Fibroblast of lung (primary cell): Measurements from ENCODE around the gene LAP3. TPM values are rescaled to one million over a fixed set of nuclear protein-coding genes. Genes with fewer than 3 reads are reported as not detected.
A peak's percentile ranks its signal among the peaks of the same experiment; 100 is the strongest.

ENCODE experiments used
- DNase-seq, 2 donors: peaks; one replicate each; pipeline versions ENCODE4 v3.0.0 to v3.0.0-alpha.2; 2010; ENCODE audit warnings: low read depth in 2 of 2
- H2AFZ ChIP-seq: 2 replicates; pipeline ENCODE4 v1.5.1; 2012; ENCODE audit warnings: low read length, control low read depth, inconsistent platforms
- H3K27ac ChIP-seq: 2 replicates; pipeline ENCODE4 v1.5.1; 2011; ENCODE audit warnings: low read length, control low read depth; ENCODE audit not compliant: insufficient read depth
- H3K27me3 ChIP-seq: 2 replicates; pipeline ENCODE4 v1.5.1; 2011; ENCODE audit warnings: mild to moderate bottlenecking, low read length; ENCODE audit not compliant: control insufficient read depth, insufficient read depth
- H3K36me3 ChIP-seq: 2 replicates; pipeline ENCODE4 v1.5.1; 2011; ENCODE audit warnings: low read length; ENCODE audit not compliant: control insufficient read depth, insufficient read depth
- H3K4me1 ChIP-seq: 2 replicates; pipeline ENCODE4 v1.5.1; 2011; ENCODE audit warnings: low read length; ENCODE audit not compliant: control insufficient read depth, insufficient read depth; ENCODE audit errors: extremely low read depth
- H3K4me2 ChIP-seq: 2 replicates; pipeline ENCODE4 v1.5.1; 2011; ENCODE audit warnings: low read length, control low read depth; ENCODE audit not compliant: insufficient read depth; ENCODE audit errors: extremely low read depth
- H3K4me3 ChIP-seq, 4 experiments: fragments of 200-600 bp in 1 of 4; sonication (generic) in 1 of 4; replicated peaks in 1 of 4; 2 replicates each; pipeline ENCODE4 v1.5.1; 2011 to 2016; ENCODE audit warnings: low read length in 4 of 4, low read depth in 3 of 4, mild to moderate bottlenecking in 3 of 4, control low read depth in 2 of 4, inconsistent platforms in 1 of 4, mixed read lengths in 1 of 4; ENCODE audit not compliant: insufficient read depth in 1 of 4; ENCODE audit errors: control extremely low read depth in 1 of 4
- H3K79me2 ChIP-seq: 2 replicates; pipeline ENCODE4 v1.5.1; 2012; ENCODE audit warnings: mild to moderate bottlenecking, low read length, inconsistent platforms; ENCODE audit not compliant: control insufficient read depth, insufficient read depth
- H3K9ac ChIP-seq: 2 replicates; pipeline ENCODE4 v1.5.1; 2011; ENCODE audit warnings: mild to moderate bottlenecking, low read length, control low read depth; ENCODE audit not compliant: insufficient read depth
- H3K9me3 ChIP-seq: 2 replicates; pipeline ENCODE4 v1.5.1; 2012; ENCODE audit warnings: low read depth, low read length; ENCODE audit not compliant: control insufficient read depth, insufficient read depth
- H4K20me1 ChIP-seq: 2 replicates; pipeline ENCODE4 v1.5.1; 2011; ENCODE audit warnings: low read length; ENCODE audit not compliant: control insufficient read depth, insufficient read depth; ENCODE audit errors: extremely low read depth
- CTCF ChIP-seq, 2 donors: IDR thresholded peaks in 1 of 2; conservative IDR thresholded peaks in 1 of 2; 1 replicate in 1 of 2; 2 replicates in 1 of 2; pipeline ENCODE4 v1.5.1; 2011 to 2012; ENCODE audit warnings: low read length in 2 of 2, control low read depth in 1 of 2, inconsistent platforms in 1 of 2, low read depth in 1 of 2, mild to moderate bottlenecking in 1 of 2
- EZH2 ChIP-seq: IDR thresholded peaks from 2 replicates; pipeline ENCODE4 v1.5.1; 2012; ENCODE audit warnings: low read length, control low read depth, mild to moderate bottlenecking; ENCODE audit errors: missing control alignments
- polyA plus RNA-seq, 2 donors: library from polyadenylated mRNA; depleted of rRNA in 1 of 2; stranded (reverse) in 1 of 2; unstranded in 1 of 2; fragments of >200 nt; gene quantifications; 2 replicates each; pipeline ENCODE4 v1.2.1, GENCODE V29; 2011 to 2012; ENCODE audit warnings: missing spikeins in 1 of 2
- total RNA-seq: library from RNA; depleted of rRNA; stranded (reverse); fragments of >200 nt; gene quantifications from 2 replicates; pipeline ENCODE4 v1.2.1, GENCODE V29; 2014

LAP3 gene
- total and polyA plus RNA-seq, 2 donors (not counting 1 experiment from before 2014, with no cell fraction given), result 80.8 to 116 TPM

DNA sequence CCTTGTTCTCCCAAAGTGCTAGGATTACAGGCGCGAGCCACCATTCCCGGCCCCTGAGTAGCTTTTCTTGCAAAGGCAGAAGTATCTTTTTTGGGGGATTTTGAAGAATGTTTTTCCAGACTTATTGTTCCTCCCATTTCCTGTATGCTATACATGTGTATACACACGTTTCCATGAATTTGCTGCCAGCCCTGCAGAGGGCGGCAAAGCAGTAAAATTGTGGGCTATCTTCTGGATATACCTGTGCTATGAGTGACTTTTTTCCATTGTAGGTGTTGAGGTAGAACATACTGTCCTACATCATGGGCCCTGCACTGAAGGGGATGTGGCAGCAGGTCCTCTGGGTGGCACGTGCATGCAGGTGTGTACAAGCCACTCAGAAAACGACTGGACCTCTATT, 20.5 kb downstream of the LAP3 start:
- TF ChIP-seq EZH2 (no peak), CTCF (conservative IDR thresholded peaks at IDR 0.05 in 1 of 2, IDR thresholded peaks at IDR 0.05 in 1 of 2; ENCODE audit: low read depth in 1 of 2, low read length in 2 of 2) (peak in 1 of 2 donors; percentile 37)
- H3K9ac ChIP-seq, result no peak overlapping the region
- H3K4me2 ChIP-seq, result no peak overlapping the region
- H3K9me3 ChIP-seq, result no peaks in the 10 kb centered on the region
- H2AFZ ChIP-seq, result no peak overlapping the region
- no peaks in the 10 kb centered on the region for H3K27me3 ChIP-seq
- no peak overlapping the region for H3K27ac ChIP-seq
- H3K36me3 ChIP-seq, result no peaks in the 10 kb centered on the region
- no peaks in the 10 kb centered on the region for H3K79me2 ChIP-seq
- H4K20me1 ChIP-seq, result no peaks in the 10 kb centered on the region
- DNase-seq, result peak in 1 of 2 donors; percentile 8
- no peak overlapping the region for H3K4me3 ChIP-seq
- H3K4me1 ChIP-seq, result no peaks in the 10 kb centered on the region

DNA sequence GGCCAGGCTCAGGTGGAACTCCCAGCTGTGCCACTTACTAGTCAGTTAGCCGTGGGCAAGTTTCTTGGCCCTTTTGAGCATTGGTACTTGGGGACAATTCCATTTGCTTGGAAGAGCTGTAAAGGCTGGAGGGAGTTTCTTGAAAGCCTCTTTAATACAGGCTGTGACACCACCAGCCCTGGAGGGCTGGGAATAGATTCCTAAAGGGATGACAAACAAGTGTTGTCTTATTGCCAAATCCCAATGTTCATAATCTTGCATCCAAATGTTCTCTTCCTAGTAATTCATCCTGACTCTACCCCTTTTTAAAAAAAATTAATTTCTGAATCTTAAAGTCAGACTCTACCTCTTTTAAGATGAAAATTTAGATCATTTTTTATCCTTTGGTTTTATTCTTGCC, 22.8 kb downstream of the LAP3 start:
- no peak for DNase-seq
- no peak for TF ChIP-seq EZH2
- no peak for TF ChIP-seq CTCF (conservative IDR thresholded peaks at IDR 0.05 in 1 of 2, IDR thresholded peaks at IDR 0.05 in 1 of 2; ENCODE audit: low read depth in 1 of 2, low read length in 2 of 2)
- Histone ChIP-seq H3K79me2 (no peaks in the 10 kb centered on the region), H4K20me1 (no peaks in the 10 kb centered on the region), H3K9me3 (no peaks in the 10 kb centered on the region), H3K9ac (no peak overlapping the region), H3K4me3 (no peak overlapping the region), H3K27ac (no peak overlapping the region), H3K4me2 (no peak overlapping the region), H3K4me1 (no peaks in the 10 kb centered on the region), H2AFZ (no peak overlapping the region), H3K27me3 (no peaks in the 10 kb centered on the region), H3K36me3 (no peaks in the 10 kb centered on the region)

- Histone ChIP-seq H3K9ac (no peak overlapping the region), H3K27me3 (no peaks in the 10 kb centered on the region), H3K4me3 (no peak overlapping the region), H3K4me1 (no peaks in the 10 kb centered on the region), H3K36me3 (no peaks in the 10 kb centered on the region), H2AFZ (no peak overlapping the region), H3K79me2 (no peaks in the 10 kb centered on the region), H3K9me3 (no peaks in the 10 kb centered on the region), H3K4me2 (no peak overlapping the region), H3K27ac (no peak overlapping the region), H4K20me1 (no peaks in the 10 kb centered on the region)
- TF ChIP-seq EZH2 (no peak), CTCF (conservative IDR thresholded peaks at IDR 0.05 in 1 of 2, IDR thresholded peaks at IDR 0.05 in 1 of 2; ENCODE audit: low read depth in 1 of 2, low read length in 2 of 2) (no peak)
- DNase-seq, result peak in 1 of 2 donors; percentile 11
Measured at GRCh38 chr4:17605236-17605635, 28.2 kb downstream of the LAP3 start.
